ENCODE measurements around the gene FOXN1. TPM values are rescaled to one million over a fixed set of nuclear protein-coding genes. Genes with fewer than 3 reads are reported as not detected.

Gene FOXN1
- polyA plus RNA-seq, 1 of the 3 experiments (the other 2 are of a cell fraction) = not detected

DNA sequence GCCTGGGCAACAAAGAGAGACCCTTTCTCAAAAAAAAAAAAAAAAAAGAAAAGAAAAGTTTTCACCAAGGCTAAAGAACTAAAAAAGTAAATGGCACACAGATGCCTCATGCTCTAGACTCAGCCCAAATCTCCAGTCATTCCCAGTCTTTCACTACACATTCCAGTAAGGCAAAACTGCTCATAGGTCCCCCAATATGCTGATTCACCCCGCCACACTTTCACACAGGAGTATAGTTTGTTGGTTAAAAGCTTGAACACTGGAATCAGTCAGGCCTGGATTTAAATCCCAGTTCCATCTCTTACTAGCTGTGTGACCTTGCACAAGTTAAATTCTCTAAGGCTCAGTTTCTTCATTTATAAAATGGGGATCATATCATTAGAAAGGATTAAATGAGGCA lies 63.3 kb downstream of the FOXN1 start (continued):
- TF ChIP-seq EP300 (IDR thresholded peaks at IDR 0.05; ENCODE audit: borderline replicate concordance in 1 of 2, low read depth in 1 of 2, low read length in 1 of 2) (no peak), RFX5 (IDR thresholded peaks at IDR 0.05; ENCODE audit: low read length) (no peak)

- Histone ChIP-seq H3K27me3 (ENCODE audit: insufficient read depth) (no peaks in the 10 kb centered on the region), H3K27ac (ENCODE audit: low read depth in 2 of 2, low read length in 1 of 2) (peak overlapping the region; percentile 12 to 72; a peak in 3 of 4 replicates), H3K79me2 (ENCODE audit: insufficient read depth) (peaks cover 40% of the 10 kb centered on the region), H3K4me3 (ENCODE audit: low read depth in 2 of 2, low read length in 1 of 2) (peak overlapping the region; percentile 82 to 95), H3K36me3 (replicated peaks in 1 of 2; ENCODE audit: control insufficient read depth in 1 of 2, insufficient read depth in 2 of 2, low read length in 1 of 2) (peaks cover 4 to 6% of the 10 kb centered on the region in 2 experiments), H3K4me1 (ENCODE audit: control insufficient read depth in 1 of 2, insufficient read depth in 2 of 2, low read depth in 1 of 2, low read length in 1 of 2) (peaks cover 4 to 29% of the 10 kb centered on the region in 2 experiments; a peak in 3 of 4 replicates), H3K4me2 (peak overlapping the region; percentile 77), H3K9me3 (no peaks in the 10 kb centered on the region), H3K9me2 (no peaks in the 10 kb centered on the region), H2AFZ (ENCODE audit: low read depth) (peak overlapping the region; percentile 71), H4K20me1 (ENCODE audit: insufficient read depth) (no peaks in the 10 kb centered on the region), H3K9ac (peak overlapping the region; percentile 66), H3F3A (replicated peaks; ENCODE audit: insufficient read depth) (no peaks in the 10 kb centered on the region)
- TF ChIP-seq MXI1 (IDR thresholded peaks at IDR 0.05; ENCODE audit: low read depth, low read length) (peak; percentile 93), FOXJ3 (CRISPR knock-in tag; IDR thresholded peaks at IDR 0.05) (no peak), SIN3A (IDR thresholded peaks at IDR 0.05; ENCODE audit: borderline replicate concordance, low read depth, low read length) (peak; percentile 78; the same call in 1 of the 2 replicates)
- DNase-seq = peak; percentile 67
- ChIA-PET CTCF (interaction anchor here (1.0 to 3.1 kb wide), 10 partner anchors 8 to 156 kb away, joined by 3 to 13 read pairs (median 4); partner anchors contain the start of genes RSKR and SDF2), POLR2A (interaction anchor here (0.6 kb wide), 1 partner anchor 18 kb away, joined by 3 read pairs; no protein-coding TSS in a partner anchor)
- WGBS (ENCODE audit: low lambda C conversion rate) = 3% methylated on average over 14 of the region's 39 CpGs
Observed at GRCh38 chr17:28570716-28571360, 64.7 kb downstream of the FOXN1 start.

DNA sequence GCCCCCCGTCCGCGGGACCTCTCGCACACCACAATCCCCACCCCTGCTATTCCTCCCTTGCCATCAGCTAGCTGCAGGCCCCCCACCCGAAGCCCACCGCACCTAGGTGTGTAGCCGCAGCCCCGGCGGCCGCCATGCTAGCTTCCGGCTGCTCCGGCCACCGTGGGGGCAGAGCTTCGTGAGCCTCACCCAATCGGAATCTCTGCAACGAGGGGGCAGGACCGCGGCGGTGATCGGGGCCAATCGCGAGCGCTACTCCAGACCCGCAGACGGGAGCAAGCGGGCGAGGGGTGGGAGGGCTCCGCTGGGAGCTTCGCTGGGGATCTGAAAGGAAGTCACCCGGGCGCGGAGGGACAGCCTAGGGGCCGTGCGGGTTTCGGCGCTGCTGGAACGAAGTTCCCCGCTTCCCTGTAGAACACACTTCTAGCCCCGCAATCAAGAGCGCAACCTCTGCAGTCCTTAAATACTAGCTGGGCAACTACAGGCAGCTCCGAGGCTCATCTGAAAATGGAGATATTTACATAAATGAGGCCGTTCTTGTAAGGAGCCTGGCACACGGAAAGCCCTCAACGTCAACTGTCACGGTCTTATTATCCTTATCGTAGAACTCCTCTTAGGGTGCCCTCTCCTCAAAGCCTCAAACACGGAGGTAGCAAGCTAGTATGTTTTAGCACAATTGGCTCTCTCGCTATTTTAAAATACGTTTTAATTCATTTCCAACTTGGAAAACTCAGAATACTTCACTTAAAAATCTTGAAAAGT lies 65.4 kb downstream of the FOXN1 start, which contains the start of gene PIGS:
TSS of gene PIGS (minus strand) at position 164 of the 762 bp plus-strand sequence. CDS start at position 136, 28 bp downstream.
- Histone ChIP-seq H3K9ac (peak within 1 kb of the TSS; percentile 66), H3K9me3 (no peaks in the 10 kb centered on the region), H3K36me3 (replicated peaks in 1 of 2; ENCODE audit: control insufficient read depth in 1 of 2, insufficient read depth in 2 of 2, low read length in 1 of 2) (peaks cover 4 to 6% of the 10 kb centered on the region in 2 experiments), H3K27ac (ENCODE audit: low read depth in 2 of 2, low read length in 1 of 2) (peak within 1 kb of the TSS; percentile 29 to 81; a peak in 3 of 4 replicates), H3K27me3 (ENCODE audit: insufficient read depth) (no peaks in the 10 kb centered on the region), H3K4me1 (ENCODE audit: control insufficient read depth in 1 of 2, insufficient read depth in 2 of 2, low read depth in 1 of 2, low read length in 1 of 2) (peaks cover 4 to 32% of the 10 kb centered on the region in 2 experiments; a peak in 3 of 4 replicates), H4K20me1 (ENCODE audit: insufficient read depth) (no peaks in the 10 kb centered on the region), H3F3A (replicated peaks; ENCODE audit: insufficient read depth) (no peaks in the 10 kb centered on the region), H3K4me2 (peak within 1 kb of the TSS; percentile 77), H2AFZ (ENCODE audit: low read depth) (peak within 1 kb of the TSS; percentile 77), H3K4me3 (ENCODE audit: low read depth in 2 of 2, low read length in 1 of 2) (peak within 1 kb of the TSS; percentile 82 to 95), H3K9me2 (no peaks in the 10 kb centered on the region), H3K79me2 (ENCODE audit: insufficient read depth) (peaks cover 39% of the 10 kb centered on the region)
- ChIA-PET CTCF (interaction anchor here (0.7 to 3.1 kb wide), 12 partner anchors 9 to 155 kb away, joined by 3 to 13 read pairs (median 4); partner anchors contain the start of genes RSKR, SDF2 and SUPT6H), POLR2A (interaction anchor here (0.6 to 0.9 kb wide), 2 partner anchors 17 to 28 kb away, joined by 3 read pairs; no protein-coding TSS in a partner anchor)
- TF ChIP-seq TCF12 (IDR thresholded peaks at IDR 0.05) (no peak), TEAD4 (IDR thresholded peaks at IDR 0.05; ENCODE audit: borderline replicate concordance, insufficient read depth) (no peak), GATA2 (CRISPR knock-in tag; IDR thresholded peaks at IDR 0.05) (no peak), CHD2 (IDR thresholded peaks at IDR 0.05; ENCODE audit: low read length, partially characterized antibody) (no peak), POLR2AphosphoS5 (IDR thresholded peaks at IDR 0.05; ENCODE audit: low read depth, low read length) (peak; percentile 52; the same call in 1 of the 2 replicates), YY1 (IDR thresholded peaks at IDR 0.05; ENCODE audit: low read depth) (peak; percentile 89), SIN3A (IDR thresholded peaks at IDR 0.05; ENCODE audit: borderline replicate concordance, low read depth, low read length) (peak; percentile 35; the same call in 1 of the 2 replicates), IRF3 (IDR thresholded peaks at IDR 0.05; ENCODE audit: low read depth, low read length) (no peak), RFX5 (IDR thresholded peaks at IDR 0.05; ENCODE audit: low read length) (peak; percentile 64), JUND (IDR thresholded peaks at IDR 0.05) (no peak), NRF1 (IDR thresholded peaks at IDR 0.05; ENCODE audit: low read depth, low read length) (peak; percentile 11; the same call in 1 of the 2 replicates), MXI1 (IDR thresholded peaks at IDR 0.05; ENCODE audit: low read depth, low read length) (peak; percentile 47), TAF1 (IDR thresholded peaks at IDR 0.05; ENCODE audit: borderline replicate concordance, low read depth, low read length) (peak; percentile 74), GABPA (IDR thresholded peaks at IDR 0.05; ENCODE audit: low read depth) (peak; percentile 73), USF1 (IDR thresholded peaks at IDR 0.05; ENCODE audit: borderline replicate concordance, low read depth) (peak; percentile 14; the same call in 1 of the 2 replicates), MAX (IDR thresholded peaks at IDR 0.05; ENCODE audit: low read depth) (peak; percentile 46)
- WGBS (ENCODE audit: low lambda C conversion rate) = 2% methylated on average over 46 of the region's 49 CpGs
- peak; percentile 98 for DNase-seq
